HEK293T (cell line): ENCODE results near the gene PUS7L.

Source experiments
- LEF1 ChIP-seq: fragments of 450-650 bp; IDR thresholded peaks from 2 replicates; pipeline ENCODE4 v1.6.1; 2017; ENCODE audit warnings: mild to moderate bottlenecking, borderline replicate concordance
- ZNF384 ChIP-seq: fragments of 450-650 bp; IDR thresholded peaks from 2 replicates; pipeline ENCODE4 v1.6.1; 2016
- TF ChIP-seq, protein P1 (sequence below): fragments of 450-650 bp; IDR thresholded peaks from 2 replicates; pipeline ENCODE4 v1.6.1; 2016

DNA sequence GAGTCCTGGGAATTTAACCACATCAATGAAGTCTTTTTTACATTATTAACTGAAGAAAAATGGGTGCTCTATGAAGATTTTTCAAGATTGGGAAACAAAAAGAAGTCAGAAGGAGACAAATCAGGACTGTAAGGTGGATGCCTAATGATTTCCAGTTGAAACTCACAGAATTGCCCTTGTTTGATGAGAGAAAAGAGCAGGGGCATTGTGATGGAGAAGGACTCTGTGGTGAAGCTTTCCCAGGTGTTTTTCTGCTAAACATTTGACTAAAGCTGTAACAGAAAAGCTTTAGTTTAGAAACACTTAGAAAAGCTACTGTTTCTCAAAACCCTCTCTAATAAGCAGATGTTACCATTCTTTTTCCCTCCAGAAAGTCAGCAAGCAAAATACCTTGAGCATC lies 5.9 kb upstream of the PUS7L start:
- TF ChIP-seq LEF1 (no peak), ZNF384 (no peak)
- TF ChIP-seq, protein P1, sequence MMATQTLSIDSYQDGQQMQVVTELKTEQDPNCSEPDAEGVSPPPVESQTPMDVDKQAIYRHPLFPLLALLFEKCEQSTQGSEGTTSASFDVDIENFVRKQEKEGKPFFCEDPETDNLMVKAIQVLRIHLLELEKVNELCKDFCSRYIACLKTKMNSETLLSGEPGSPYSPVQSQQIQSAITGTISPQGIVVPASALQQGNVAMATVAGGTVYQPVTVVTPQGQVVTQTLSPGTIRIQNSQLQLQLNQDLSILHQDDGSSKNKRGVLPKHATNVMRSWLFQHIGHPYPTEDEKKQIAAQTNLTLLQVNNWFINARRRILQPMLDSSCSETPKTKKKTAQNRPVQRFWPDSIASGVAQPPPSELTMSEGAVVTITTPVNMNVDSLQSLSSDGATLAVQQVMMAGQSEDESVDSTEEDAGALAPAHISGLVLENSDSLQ: no peak
